Vagina (tissue), 2 donors: ENCODE measurements around the gene REXO1.
A peak's percentile ranks its signal among the peaks of the same experiment; 100 is the strongest.

Experiments used
- CTCF ChIP-seq, 3 experiments: fragments of 450-650 bp in 2 of 3; fragments of 200-600 bp in 1 of 3; sonication (generic) in 1 of 3; IDR thresholded peaks; one replicate each; pipeline ENCODE4 v1.5.1; 2017 to 2019; ENCODE audit warnings: antibody characterized with exemption in 3 of 3, mild to moderate bottlenecking in 2 of 3, moderate library complexity in 2 of 3
- POLR2AphosphoS5 ChIP-seq, 2 donors: sonication (generic); formaldehyde crosslinking; IDR thresholded peaks; one replicate each; pipeline ENCODE4 v1.9.0; 2017; ENCODE audit warnings: antibody characterized with exemption in 2 of 2, mild to moderate bottlenecking in 2 of 2, low read depth in 1 of 2; ENCODE audit not compliant: insufficient read depth in 1 of 2

DNA sequence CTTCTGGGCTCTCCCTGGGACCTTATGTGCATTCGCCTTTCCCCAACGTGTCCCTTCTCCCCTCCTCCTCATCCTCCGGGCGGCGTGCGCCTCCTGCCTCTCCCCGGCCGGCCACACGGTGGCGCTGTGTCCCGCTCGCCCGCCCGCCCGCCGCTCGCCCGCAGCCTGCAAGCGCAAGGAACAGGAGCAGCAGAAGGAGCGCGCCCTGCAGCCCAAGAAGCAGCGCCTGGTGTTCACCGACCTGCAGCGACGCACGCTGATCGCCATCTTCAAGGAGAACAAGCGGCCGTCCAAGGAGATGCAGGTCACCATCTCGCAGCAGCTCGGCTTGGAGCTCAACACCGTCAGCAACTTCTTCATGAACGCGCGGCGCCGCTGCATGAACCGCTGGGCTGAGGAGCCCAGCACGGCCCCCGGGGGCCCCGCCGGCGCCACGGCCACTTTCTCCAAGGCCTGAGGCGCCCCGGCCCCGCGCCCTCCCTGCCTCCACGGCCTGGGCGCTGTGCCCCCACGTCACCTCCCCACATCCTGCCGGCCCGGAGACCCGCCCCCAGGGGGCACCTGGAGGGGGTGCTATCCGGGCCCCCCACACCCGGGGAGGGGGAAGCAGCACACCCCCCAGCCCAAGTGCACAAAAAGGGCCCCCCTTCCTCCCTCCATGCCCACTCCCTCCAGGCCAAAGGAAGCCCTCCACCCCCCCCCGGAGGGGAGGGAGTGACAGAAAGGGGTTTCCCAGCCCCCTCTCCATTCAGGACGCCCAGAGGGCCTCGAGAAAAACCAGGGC lies 73.1 kb downstream of the REXO1 start:
- TF ChIP-seq CTCF (IDR thresholded peaks at IDR 0.05) (peak in 1 of 3 experiments; percentile 29), POLR2AphosphoS5 (IDR thresholded peaks at IDR 0.05; ENCODE audit: insufficient read depth in 1 of 2, low read depth in 1 of 2) (no peak)
